OCI-LY7 (cell line): ENCODE results near the gene TSPAN31.
"Not testable (repeated sequence)": the region's sequence is repeated elsewhere in the genome, so short reads cannot be mapped to it uniquely, and the experiment has no call there.

ENCODE experiments used
- CTCF ChIP-seq: fragments of 200-600 bp; sonication (generic); conservative IDR thresholded peaks from 2 replicates; pipeline ENCODE4 v1.5.1; 2014; ENCODE audit warnings: mild to moderate bottlenecking, antibody characterized with exemption, low read length, moderate library complexity, mixed read lengths
- EZH2phosphoT487 ChIP-seq: fragments of 200-600 bp; sonication (generic); IDR thresholded peaks from 2 replicates; pipeline ENCODE4 v1.6.1; 2018; ENCODE audit warnings: low read depth, borderline replicate concordance, mild to moderate bottlenecking, mixed run types, antibody characterized with exemption, low read length, moderate library complexity, mixed read lengths

GRCh38 chr12:57774634-57775033 lies 29.8 kb downstream of the TSPAN31 start:
- not testable (repeated sequence) for TF ChIP-seq CTCF, EZH2phosphoT487
